Coronary artery (tissue), 2 donors: ENCODE results near the gene PLEKHA7.

Experiments
- DNase-seq: peaks from one replicate; pipeline ENCODE4 v3.0.0-alpha.2; 2017; ENCODE audit warnings: low spot score
- H3K27ac ChIP-seq, 2 donors: fragments of 200-600 bp; sonication (generic); one replicate each; pipeline ENCODE4 v1.5.1; 2016 to 2019
- H3K4me3 ChIP-seq: fragments of 200-600 bp; sonication (generic); 2 replicates; pipeline ENCODE4 v1.5.1; 2016; ENCODE audit warnings: mild to moderate bottlenecking, moderate library complexity
- TF ChIP-seq, protein P1 (sequence below): fragments of 200-600 bp; sonication (generic); IDR thresholded peaks from one replicate; pipeline ENCODE4 v1.5.1; 2019; ENCODE audit warnings: antibody characterized with exemption

The PLEKHA7 gene

DNA sequence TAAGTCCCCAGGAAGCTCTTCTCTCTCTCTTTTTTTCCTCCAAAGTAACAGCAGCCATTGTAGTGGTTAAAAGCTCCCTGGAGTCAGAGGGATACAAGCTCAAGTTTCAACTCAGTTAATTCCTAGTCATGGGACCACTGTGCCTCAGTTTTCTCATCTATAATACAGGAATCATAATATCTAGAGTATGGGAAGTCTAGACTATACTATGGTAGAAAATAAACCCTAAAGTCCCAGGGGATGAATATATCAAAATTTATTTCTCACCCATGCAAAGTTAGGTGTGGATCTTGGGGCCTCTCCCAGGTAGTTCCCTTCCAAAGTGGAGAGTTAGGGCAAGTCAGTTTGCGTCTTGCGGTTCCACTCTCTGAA, 242.1 kb downstream of the PLEKHA7 start:
- Histone ChIP-seq H3K27ac (no peak overlapping the region), H3K4me3 (no peak overlapping the region)
- TF ChIP-seq, protein P1, sequence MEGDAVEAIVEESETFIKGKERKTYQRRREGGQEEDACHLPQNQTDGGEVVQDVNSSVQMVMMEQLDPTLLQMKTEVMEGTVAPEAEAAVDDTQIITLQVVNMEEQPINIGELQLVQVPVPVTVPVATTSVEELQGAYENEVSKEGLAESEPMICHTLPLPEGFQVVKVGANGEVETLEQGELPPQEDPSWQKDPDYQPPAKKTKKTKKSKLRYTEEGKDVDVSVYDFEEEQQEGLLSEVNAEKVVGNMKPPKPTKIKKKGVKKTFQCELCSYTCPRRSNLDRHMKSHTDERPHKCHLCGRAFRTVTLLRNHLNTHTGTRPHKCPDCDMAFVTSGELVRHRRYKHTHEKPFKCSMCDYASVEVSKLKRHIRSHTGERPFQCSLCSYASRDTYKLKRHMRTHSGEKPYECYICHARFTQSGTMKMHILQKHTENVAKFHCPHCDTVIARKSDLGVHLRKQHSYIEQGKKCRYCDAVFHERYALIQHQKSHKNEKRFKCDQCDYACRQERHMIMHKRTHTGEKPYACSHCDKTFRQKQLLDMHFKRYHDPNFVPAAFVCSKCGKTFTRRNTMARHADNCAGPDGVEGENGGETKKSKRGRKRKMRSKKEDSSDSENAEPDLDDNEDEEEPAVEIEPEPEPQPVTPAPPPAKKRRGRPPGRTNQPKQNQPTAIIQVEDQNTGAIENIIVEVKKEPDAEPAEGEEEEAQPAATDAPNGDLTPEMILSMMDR = no peak
- no peak for DNase-seq

DNA sequence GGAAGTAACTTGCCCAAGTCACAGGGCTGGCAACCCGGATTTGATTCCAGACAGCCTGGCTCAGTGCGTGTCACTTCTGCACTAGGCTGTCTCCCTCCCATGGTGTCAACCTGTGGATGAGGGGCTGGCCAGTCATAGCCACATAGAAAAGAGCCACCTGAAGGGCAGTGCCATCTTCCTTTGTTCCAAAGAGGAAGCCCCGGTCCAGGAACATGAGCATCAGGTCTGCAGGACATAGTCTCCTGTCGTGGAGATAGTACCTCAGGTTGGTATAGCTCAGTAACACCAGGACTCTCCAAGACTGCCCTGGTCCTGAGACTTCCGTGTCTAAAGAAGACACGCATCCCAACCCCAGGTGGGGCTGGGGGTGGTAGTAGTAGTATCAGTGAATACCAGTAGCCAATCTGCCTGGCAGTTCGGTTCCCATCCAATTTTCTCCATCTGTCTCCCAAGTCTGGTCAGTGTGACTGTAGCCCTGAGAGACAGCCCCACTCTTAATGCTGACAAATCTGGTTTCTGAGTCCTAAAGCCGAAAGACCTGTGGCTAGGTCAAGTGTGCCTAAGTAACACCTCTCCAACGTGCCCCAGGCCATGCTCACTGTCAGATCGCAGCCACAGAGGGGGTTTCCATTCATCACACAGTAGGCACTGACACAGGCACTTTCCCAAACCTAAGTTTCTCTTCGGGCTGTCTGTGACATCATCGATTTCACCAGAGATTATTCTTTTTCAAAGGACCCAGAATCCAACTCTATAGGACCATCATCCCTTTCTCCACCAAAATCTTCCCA, 242.7 kb downstream of the PLEKHA7 start:
- DNase-seq = no peak
- H3K27ac ChIP-seq = no peak overlapping the region
- TF ChIP-seq, protein P1 = no peak
- no peak overlapping the region for H3K4me3 ChIP-seq

DNA sequence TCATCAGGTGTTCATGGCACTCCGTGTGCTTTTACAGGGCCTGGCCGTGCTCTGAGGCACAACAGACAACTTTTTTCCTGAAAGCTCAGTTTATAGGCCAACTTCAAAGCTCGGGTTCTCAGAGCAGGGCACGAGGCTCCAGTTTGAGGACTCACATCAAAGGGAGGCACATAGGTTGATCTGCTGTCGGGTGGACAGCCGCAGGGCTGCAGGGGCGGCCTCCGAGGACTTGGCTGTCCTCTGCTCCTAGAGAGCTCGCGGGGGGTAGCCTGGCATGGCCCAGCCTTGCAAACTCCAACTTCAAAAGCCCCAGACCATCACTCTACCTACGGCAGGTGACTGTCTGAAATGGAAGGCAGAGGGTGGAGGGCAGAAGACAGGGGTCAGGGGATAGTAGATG, 244.2 kb downstream of the PLEKHA7 start:
- DNase-seq = no peak
- Histone ChIP-seq H3K27ac (no peak overlapping the region), H3K4me3 (no peak overlapping the region)
- TF ChIP-seq, protein P1 = no peak

DNA sequence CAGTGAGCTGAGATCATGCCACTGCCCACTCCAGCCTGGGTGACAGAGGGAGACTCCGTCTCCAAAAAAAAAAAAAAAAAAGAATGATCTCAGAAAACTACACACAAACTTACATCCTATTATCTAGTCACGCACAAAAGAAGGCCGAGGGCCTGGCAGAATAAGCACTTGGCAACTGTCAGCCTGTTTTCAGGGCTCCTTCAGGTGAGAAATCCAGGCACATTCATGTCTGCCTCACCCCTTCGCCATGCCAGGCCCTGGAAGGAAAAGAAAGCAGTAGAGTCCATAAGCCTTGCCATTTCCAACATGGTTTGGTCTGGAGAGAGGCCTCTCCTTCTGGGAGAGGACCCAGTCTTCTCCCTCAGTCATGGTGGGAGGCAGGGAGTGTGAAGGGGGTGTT, 244.8 kb downstream of the PLEKHA7 start:
- Histone ChIP-seq H3K27ac (no peak overlapping the region), H3K4me3 (no peak overlapping the region)
- DNase-seq = no peak
- TF ChIP-seq, protein P1 = no peak

DNA sequence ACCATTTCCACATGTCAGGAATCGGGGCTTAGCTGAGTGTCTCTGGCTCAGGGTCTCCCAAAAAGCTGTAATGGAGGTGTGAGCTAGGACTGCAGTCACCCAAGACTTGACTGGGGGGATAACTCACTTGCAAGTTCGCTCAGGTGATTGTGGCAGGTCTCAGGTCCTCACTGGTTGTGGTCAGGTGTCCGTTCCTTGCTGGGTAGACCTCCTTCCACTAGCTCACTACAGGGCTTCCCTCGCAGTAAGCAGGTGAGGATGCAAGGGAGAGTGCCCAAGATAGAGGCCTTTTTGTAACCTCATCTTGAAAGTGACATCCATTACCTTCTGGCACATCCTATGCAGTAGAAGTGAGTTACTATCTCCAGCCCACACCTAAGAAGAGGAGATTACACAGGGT, 246.3 kb downstream of the PLEKHA7 start:
- no peak overlapping the region for H3K27ac ChIP-seq
- TF ChIP-seq, protein P1 = no peak
- no peak for DNase-seq
- no peak overlapping the region for H3K4me3 ChIP-seq

DNA sequence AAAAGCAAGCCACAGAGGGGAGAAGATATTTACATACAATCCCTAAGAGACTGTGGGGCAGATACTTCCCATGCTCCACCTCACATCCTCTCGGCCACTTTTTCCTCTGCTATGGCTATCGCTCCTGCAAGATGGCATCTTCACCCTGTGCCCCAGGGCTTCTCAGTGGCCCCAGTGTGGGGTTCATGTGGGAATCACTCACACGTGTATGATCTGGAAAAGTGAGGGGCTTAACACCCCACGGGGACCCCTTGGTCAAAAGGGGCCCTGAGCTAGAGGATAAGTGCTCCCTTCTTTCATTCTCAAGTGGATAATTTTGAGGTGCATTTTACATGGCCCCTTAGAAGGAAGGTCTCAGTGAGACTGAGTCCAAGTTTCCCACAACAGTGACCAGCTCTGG, 247.1 kb downstream of the PLEKHA7 start:
- TF ChIP-seq, protein P1 = no peak
- DNase-seq = no peak
- Histone ChIP-seq H3K27ac (no peak overlapping the region), H3K4me3 (no peak overlapping the region)

DNA sequence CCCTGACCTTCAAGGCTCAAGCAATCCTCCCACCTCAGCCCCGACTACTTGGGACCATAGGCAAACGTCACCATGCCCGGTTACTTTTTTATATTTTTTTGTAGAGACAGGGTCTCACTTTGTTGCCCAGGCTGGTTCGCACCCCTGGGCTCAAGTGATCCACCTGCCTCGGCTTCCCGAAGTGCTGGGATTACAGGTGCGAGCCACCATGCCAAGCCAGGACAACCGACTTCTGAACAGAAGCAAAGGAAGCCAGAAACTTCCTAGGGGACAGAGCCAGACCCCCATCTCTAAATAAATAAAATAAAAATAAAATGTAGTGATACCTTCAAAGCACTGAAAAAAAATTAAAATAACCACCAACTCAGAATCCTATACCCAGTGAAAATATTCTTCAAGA, 249.3 kb downstream of the PLEKHA7 start:
- no peak for DNase-seq
- Histone ChIP-seq H3K4me3 (no peak overlapping the region), H3K27ac (no peak overlapping the region)
- TF ChIP-seq, protein P1 = no peak
